CD4-positive, alpha-beta T cell treated with Interleukin-17A for 4 hours (primary cell): ENCODE data around the gene BIRC5.

Source experiments
- DNase-seq: peaks from one replicate; pipeline ENCODE4 v3.0.0-alpha.2; 2020; ENCODE audit warnings: mixed read lengths

Gene BIRC5

GRCh38 chr17:78257810-78258322 lies 43.8 kb downstream of the BIRC5 start:
- peak; percentile 43 for DNase-seq

DNA sequence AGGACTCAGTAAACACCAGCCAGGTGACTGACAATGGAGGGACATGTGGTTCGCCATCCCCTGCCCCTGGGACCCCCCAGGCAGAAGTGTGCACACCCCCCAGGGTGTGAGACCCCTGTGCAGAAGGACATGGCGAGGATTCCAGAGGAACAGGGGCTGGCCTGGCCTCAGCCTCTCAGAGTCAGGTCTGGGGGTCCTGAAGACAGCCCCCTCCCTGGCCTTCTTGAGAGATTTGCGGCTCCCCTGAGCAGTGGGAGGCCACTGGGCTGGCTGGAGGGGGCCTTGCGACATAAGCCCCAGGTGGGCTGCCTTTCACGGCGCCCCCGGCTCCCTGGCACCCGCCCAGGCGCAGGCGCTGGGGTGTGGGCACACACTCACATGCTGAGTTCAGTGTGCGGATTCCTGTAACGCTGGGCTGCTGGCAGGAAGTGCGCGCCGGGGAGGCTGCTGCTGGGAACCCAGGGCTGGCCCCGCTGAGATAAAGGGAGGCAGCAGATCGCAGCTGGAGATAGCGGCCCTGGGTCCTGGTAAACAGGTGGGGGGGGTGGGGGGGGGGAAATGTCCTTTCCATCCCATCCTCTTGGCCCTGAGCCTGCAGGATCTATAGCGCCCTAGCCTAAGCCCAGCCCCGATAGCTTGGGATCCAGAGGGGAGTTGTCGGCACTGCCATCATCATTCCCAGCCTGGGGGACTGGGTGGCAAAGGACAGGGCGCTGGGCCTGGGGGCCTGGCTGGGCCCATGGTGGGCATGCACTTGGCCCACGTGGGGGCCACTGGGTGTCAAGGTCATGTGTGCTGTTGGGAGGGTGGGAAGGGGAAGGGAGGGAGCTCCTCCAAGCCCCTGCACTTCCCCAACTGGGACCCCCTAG lies 44.5 kb downstream of the BIRC5 start:
- DNase-seq, result peak; percentile 85

GRCh38 chr17:78259192-78259554 lies 45.1 kb downstream of the BIRC5 start:
- no peak for DNase-seq

DNA sequence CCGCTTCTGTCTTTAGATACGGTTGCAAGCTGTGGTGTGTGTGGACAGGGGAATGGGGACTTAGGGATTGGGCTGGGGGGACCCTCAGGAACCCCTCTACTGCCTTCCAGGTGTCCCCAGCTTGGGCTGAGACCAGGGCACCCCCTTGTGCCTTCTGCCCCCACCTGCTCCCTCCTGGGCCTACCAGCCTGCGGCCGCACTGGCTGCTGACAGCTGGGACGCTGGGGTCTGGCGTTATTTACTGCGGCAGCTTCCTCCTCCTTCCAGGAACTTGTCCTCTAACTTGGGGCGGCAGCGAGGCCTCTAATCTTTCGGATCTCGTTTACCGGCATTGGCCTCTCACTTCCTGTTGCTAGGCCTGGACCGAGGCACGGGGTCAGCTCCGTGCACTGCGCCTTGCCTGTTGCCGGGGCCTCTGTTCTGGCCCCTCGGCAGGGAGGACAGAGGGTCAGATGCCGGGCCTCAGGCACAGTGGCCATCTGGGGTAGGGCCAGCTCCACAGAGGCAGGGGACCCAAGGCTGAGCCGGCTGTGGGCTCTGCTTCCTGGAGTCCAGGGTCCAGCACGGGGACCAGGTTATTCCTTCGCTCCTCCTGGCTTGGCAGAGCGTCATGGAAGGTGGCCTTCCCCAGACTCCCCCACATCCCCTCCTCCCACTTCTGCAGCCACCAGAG lies 49.1 kb downstream of the BIRC5 start:
- DNase-seq, result peak; percentile 47

DNA sequence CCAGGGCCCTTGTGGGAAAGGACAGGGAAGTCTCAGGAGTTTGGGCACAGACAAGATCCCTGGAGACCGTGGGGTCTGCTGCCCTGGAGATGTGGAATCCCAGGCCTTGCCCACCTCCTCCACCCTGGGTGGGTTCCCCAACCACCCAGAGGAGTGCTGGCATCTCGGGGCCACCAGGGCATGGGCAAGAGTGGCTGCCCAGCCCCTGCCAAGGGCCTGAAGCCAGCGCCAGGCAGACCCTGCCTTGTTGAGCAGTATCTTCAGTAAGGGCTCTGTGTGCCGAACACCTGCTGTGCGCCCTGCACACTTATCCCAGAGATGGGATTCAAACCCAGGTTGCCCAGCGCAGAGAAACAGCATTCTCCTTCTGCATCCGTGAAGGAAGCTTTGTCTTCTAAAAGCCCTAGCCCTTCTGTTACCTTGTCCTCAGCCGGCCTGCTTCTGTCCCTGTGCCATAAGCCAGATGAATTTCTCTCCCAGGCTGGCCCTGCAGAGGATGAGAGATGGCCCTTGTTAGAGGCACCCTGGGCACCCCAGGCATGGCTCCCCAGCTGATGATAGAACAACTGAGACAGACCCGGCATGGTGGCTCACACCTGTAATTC lies 49.8 kb downstream of the BIRC5 start:
- DNase-seq, result no peak

DNA sequence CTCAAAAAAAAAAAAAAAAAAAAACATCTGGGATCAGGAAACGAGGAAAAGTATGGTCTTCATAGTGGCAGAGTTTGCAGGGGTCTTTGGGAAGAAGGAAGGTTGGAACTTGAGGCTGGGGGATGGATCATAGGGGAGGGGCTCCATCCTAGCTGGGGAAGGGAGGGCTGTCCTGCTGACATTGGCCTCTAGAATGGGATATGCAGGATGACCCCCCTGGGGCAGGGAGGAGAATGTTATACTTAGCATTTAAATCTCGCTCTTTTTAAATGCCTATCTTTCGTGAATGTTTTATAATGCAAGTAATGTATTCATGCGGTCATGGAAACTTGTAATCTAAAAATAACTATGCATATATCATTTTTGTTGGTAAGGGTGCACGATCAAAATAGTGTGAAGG lies 50.5 kb downstream of the BIRC5 start:
- no peak for DNase-seq

- no peak for DNase-seq
Measured at GRCh38 chr17:78265121-78265520, 51.1 kb downstream of the BIRC5 start.

DNA sequence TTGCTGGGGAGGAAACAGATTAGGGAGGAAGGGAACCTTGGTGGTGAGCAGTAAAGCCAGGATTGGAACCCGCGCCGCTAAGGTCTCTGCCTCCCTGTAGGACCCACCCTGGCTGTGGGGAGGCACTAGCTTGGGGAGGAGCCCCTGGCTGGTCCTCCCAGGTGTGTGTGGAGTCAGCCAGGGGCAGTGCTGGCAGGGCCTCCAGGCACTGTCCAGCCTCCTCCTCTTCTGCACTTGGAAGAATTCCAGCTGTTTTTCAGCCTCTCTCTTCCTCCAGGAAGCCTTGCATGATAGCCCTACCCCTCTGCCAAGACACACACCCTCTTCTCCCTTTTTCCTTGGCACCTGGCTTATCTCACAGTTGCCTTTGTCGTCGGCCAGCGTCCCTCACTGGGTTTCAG lies 52.2 kb downstream of the BIRC5 start:
- DNase-seq, result no peak

DNA sequence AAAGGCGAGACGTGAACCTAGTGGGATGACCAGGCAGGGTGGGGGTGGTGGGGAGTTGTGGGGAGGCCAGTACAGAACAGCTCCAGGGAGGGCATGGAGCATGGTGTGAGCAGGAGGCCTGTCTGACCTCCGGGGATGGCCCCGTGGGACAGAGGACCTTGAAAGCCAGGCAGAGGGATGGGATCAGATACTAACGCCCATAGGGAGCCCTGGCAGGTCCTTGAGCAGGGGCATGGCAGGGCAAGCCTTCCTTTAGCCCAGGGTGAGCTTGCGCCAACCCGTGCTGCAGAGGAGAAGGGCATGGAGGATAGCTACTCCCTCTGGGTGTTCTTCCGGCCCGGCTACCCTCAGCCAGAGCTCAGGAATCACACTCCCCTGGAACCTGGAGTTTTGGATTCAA lies 52.7 kb downstream of the BIRC5 start:
- no peak for DNase-seq

DNA sequence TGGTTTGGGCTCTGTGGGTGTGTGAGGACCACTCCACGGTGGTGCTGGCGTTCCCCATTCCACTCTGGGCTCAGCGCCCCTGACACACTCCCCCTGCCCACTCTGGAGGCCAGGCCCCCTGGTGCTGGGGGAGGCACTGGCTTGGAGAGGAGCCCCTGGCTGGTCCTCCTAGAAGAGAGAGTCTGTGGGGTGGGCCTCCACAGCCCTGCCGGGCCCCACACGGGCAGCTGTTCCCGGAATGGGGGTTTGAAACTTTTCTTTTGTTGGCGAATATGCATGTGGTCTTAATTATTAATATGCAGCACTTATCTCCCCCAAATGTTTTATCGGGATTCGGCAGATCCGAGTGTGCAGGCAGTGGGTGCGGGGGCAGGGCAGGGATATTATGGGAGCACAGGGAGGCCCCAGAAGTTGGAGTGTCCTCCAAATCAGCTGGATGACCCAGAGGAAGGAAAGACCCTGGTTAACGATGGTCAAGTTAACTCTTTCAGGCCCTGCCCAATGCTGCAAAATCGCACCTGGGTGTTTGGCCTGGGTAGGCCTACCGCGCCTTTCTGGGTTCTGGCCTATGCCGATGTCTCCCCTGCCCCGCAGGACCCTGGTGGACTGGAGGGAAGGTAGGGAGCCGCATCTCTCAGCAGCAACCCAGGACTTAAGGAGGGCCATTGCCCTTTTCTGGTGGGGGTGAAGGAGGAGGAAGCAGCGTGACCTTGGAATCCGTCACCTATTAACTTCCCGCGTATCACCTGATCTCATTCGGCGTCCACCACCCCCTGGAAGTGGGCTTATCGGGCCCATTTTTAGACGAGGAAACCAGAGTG lies 53.4 kb downstream of the BIRC5 start:
- no peak for DNase-seq

DNA sequence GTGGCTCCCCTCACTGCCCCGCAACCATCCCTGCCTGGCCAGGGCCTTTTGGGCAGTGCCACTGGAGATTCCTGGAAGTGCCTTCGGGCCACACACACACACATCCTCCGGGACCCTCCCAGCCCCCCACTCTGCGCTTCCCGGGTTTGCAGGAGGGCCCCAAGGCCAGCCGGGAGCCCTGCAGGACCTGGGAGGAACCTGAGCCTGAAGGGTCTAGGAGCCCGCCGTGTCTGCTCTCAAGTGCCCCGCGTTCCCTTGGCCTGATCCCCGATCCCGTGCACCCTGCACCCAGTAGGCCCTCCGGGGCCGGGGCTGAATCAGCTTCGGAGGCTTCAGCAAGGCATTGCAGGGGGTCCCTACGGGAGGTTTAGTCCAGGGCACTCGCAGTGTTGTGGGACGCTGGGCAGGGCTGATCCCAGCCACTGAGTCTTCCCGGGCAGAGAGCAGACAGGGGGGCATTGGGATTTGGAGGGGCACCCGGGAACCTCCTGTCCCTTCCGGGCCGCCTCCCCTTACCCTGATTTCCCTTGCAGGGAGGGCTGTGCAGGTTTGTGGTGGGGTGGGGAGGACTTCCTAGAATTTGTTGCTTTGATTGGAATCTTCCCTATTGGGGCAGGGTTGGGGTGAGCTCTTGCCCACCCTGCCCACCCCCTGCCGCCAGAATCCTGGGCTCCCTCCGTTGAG lies 54.3 kb downstream of the BIRC5 start:
- no peak for DNase-seq

DNA sequence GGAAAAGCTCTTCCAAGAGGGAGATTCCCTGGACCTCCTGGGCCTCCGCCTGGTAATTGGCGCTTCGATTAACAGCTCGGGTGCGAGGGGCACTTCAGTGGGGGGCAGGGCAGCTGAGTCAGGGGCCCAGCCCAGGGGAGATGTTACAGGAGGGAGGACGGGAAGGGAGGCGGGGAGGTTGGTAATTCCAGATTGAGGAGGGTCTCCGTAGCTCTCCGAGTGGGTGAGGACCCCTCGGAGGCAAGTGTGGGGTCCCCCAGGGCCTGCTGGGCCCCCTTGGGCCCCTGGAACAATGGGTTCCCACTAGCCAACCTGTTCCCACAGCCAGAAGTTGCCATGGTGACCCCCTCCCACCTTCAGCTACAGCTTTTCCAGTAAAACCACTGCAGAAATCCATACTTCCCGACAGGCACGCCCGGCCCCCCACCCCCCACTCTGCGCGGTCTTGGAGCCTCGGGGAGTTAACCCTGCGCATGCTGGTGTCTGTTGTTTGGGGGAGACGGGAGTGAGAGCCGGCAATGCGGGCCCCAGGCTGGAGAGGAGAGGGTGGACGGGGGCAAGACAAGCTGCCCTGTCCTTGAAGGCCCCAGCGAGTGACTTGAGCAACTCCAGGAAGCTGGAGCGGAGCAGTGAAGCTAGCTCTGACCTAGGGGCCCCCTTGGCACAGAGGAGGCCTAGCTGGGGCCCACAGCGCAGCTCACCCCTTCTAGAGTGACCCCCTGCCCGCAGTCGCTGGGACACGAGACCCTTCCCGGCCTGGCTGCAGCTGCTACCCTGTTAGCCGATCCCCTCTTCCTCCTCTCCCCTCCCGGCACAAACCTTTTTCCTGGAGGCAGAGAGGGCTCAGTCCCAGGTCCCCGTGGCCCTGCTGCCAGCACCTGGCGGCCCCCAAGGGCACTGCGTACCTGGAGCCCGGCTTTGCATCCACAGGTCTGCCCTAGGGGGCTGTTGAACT lies 55.2 kb downstream of the BIRC5 start:
- no peak for DNase-seq

DNA sequence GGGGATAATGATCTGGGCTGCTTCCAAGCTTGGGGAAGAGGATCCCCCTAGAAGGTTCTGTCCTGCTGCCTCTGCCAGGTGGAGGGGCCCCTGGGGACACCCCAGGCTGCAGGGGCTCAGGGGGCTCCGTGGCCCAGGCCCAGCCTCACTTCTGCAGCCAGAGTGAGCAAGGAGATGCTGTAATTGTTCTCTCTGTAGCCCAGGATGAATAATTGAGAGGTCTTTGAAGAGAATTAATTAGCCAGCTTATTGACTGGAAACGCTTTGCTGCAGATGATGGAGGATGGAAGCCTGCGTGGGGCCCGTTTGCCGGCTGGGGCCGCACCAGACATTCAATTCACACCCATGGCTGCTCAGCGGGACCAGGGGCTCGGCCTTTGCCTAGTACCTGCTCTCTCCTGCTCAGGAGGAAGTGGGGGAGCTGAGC lies 55.9 kb downstream of the BIRC5 start:
- no peak for DNase-seq

GRCh38 chr17:78271419-78272170 lies 57.5 kb downstream of the BIRC5 start:
- DNase-seq, result no peak

GRCh38 chr17:78272181-78272913 lies 58.3 kb downstream of the BIRC5 start:
- peak; percentile 66 for DNase-seq

GRCh38 chr17:78272914-78273258 lies 58.8 kb downstream of the BIRC5 start:
- DNase-seq, result no peak

GRCh38 chr17:78273813-78274212 lies 59.8 kb downstream of the BIRC5 start:
- no peak for DNase-seq
